PC-3 (cell line): Measurements from ENCODE around the gene SLC23A2. TPM values are rescaled to one million over a fixed set of nuclear protein-coding genes. Genes with fewer than 3 reads are reported as not detected.
"Not testable (repeated sequence)": the region's sequence is repeated elsewhere in the genome, so short reads cannot be mapped to it uniquely, and the experiment has no call there.

ENCODE experiments used
- ATAC-seq: fragments of 200-7000 bp; cut with Tn5 transposase; 2 replicates; pipeline ENCODE4 v1.9.1; 2020; ENCODE audit warnings: mild to moderate bottlenecking, moderate library complexity
- BruUV-seq: library from RNA; stranded (reverse); fragments of 400-500 nt; replicated peaks from 2 replicates; lab custom pipeline; 2021; lab: Mats Ljungman, UMichigan
- CTCF ChIA-PET: fragments of 300-600 bp; sonication (Branson Sonifier 250); formaldehyde crosslinking; loops from one replicate; lab custom pipeline; 2022; ENCODE audit warnings: antibody characterized with exemption; lab: Charles Lee
- POLR2A ChIA-PET: fragments of 300-600 bp; sonication (Branson Sonifier 250); formaldehyde crosslinking; loops from one replicate; lab custom pipeline; 2022; ENCODE audit warnings: antibody characterized with exemption; ENCODE audit not compliant: unreplicated experiment; lab: Charles Lee
- DNase-seq: peaks from one replicate; pipeline ENCODE4 v3.0.0-alpha.2; 2015
- H2AFZ ChIP-seq: fragments of 300-600 bp; sonication (generic); 2 replicates; pipeline ENCODE4 v1.6.0; 2016; ENCODE audit warnings: antibody characterized with exemption, low read length
- H3F3A ChIP-seq: fragments of 300-600 bp; sonication (generic); one replicate; pipeline ENCODE4 v1.6.0; 2017; ENCODE audit warnings: antibody characterized with exemption, low read length, control low read depth, mild to moderate bottlenecking; ENCODE audit not compliant: unreplicated experiment
- H3K27ac ChIP-seq: fragments of 300-600 bp; sonication (generic); 2 replicates; pipeline ENCODE4 v1.5.1; 2016; ENCODE audit warnings: mild to moderate bottlenecking, low read length
- H3K27me3 ChIP-seq: fragments of 300-600 bp; sonication (generic); 2 replicates; pipeline ENCODE4 v1.6.1; 2016; ENCODE audit warnings: low read length, mixed read lengths
- H3K36me3 ChIP-seq: fragments of 300-600 bp; sonication (generic); 2 replicates; pipeline ENCODE4 v1.6.1; 2016; ENCODE audit warnings: low read depth, mixed run types, low read length, mixed read lengths
- H3K4me1 ChIP-seq: fragments of 300-600 bp; sonication (generic); 2 replicates; pipeline ENCODE4 v1.5.1; 2016; ENCODE audit warnings: low read length; ENCODE audit not compliant: insufficient read depth
- H3K4me2 ChIP-seq: fragments of 300-600 bp; sonication (generic); 2 replicates; pipeline ENCODE4 v1.6.0; 2016; ENCODE audit warnings: low read length
- H3K4me3 ChIP-seq: fragments of 300-600 bp; sonication (generic); 2 replicates; pipeline ENCODE4 v1.5.1; 2016; ENCODE audit warnings: mild to moderate bottlenecking, low read length, mixed read lengths
- H3K79me2 ChIP-seq: fragments of 300-600 bp; sonication (generic); 2 replicates; pipeline ENCODE4 v1.6.1; 2017; ENCODE audit warnings: low read length, mixed read lengths
- H3K9ac ChIP-seq: fragments of 300-600 bp; sonication (generic); 2 replicates; pipeline ENCODE4 v1.6.0; 2016; ENCODE audit warnings: mild to moderate bottlenecking, low read length
- H3K9me2 ChIP-seq: fragments of 300-600 bp; sonication (generic); replicated peaks from 2 replicates; pipeline ENCODE4 v1.6.1; 2016; ENCODE audit warnings: mixed run types, low read length, mixed read lengths
- H3K9me3 ChIP-seq: fragments of 300-600 bp; sonication (generic); 2 replicates; pipeline ENCODE4 v1.6.1; 2016; ENCODE audit warnings: low read length, mixed read lengths
- H4K20me1 ChIP-seq: fragments of 300-600 bp; sonication (generic); 2 replicates; pipeline ENCODE4 v1.6.1; 2016; ENCODE audit warnings: low read length, mixed read lengths
- EZH2 ChIP-seq: fragments of 300-600 bp; sonication (generic); IDR thresholded peaks from one replicate; pipeline ENCODE4 v1.6.1; 2017; ENCODE audit warnings: antibody characterized with exemption, mild to moderate bottlenecking, low read length; ENCODE audit not compliant: unreplicated experiment
- EZH2phosphoT487 ChIP-seq: fragments of 300-600 bp; sonication (generic); IDR thresholded peaks from 2 replicates; pipeline ENCODE4 v1.6.1; 2018; ENCODE audit warnings: mild to moderate bottlenecking, antibody characterized with exemption, low read length, borderline replicate concordance
- intact Hi-C: fragments of 100-400 bp; cut with micrococcal nuclease; formaldehyde crosslinking; loops from 2 replicates; pipeline ENCODE4 v1.9.0; 2023
- total RNA-seq: library from RNA; depleted of rRNA; stranded (reverse); fragments of >200 nt; gene quantifications from 2 replicates; pipeline ENCODE4 v1.2.3, GENCODE V29; 2014
- TF ChIP-seq, protein P1 (sequence below): fragments of 300-600 bp; sonication (generic); conservative IDR thresholded peaks from 2 replicates; pipeline ENCODE4 v1.5.1; 2017; ENCODE audit warnings: antibody characterized with exemption, low read depth, mild to moderate bottlenecking, low read length

Gene SLC23A2
- total RNA-seq, 1 experiment from 2014 or later = 18.3 TPM

DNA sequence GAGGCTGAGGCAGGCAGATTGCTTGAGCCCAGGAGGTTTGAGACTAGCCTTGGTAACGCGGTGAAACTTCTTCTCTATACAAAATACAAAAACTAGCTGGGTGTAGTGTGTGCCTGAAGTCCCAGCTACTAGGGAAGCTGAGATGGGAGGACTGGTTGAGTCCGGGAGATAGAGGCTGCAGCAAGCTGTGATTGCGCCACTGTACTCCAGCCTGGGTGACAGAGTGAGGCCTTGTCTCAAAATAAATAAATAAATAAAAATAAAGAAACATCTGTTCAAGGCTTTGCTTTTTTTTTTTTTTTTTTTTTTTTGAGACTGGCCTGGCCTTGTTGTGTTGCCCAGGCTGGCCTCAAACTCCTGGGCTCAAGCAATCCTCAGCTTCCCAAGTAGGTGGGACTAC is 23.7 kb upstream of the SLC23A2 start:
- no peak for TF ChIP-seq EZH2
- no peak for TF ChIP-seq EZH2phosphoT487
- TF ChIP-seq, protein P1, sequence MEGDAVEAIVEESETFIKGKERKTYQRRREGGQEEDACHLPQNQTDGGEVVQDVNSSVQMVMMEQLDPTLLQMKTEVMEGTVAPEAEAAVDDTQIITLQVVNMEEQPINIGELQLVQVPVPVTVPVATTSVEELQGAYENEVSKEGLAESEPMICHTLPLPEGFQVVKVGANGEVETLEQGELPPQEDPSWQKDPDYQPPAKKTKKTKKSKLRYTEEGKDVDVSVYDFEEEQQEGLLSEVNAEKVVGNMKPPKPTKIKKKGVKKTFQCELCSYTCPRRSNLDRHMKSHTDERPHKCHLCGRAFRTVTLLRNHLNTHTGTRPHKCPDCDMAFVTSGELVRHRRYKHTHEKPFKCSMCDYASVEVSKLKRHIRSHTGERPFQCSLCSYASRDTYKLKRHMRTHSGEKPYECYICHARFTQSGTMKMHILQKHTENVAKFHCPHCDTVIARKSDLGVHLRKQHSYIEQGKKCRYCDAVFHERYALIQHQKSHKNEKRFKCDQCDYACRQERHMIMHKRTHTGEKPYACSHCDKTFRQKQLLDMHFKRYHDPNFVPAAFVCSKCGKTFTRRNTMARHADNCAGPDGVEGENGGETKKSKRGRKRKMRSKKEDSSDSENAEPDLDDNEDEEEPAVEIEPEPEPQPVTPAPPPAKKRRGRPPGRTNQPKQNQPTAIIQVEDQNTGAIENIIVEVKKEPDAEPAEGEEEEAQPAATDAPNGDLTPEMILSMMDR = no peak
- CTCF ChIA-PET = no interaction called here
- DNase-seq (no peak), ATAC-seq (no peak)
- intact Hi-C loops = no loop called here
- Histone ChIP-seq H3K4me3 (no peak overlapping the region), H3K27me3 (no peaks in the 10 kb centered on the region), H2AFZ (no peak overlapping the region), H3K4me2 (no peak overlapping the region), H3K9me2 (no peaks in the 10 kb centered on the region), H3K9ac (no peak overlapping the region), H3K27ac (no peak overlapping the region), H3K79me2 (no peaks in the 10 kb centered on the region), H3K36me3 (no peaks in the 10 kb centered on the region), H4K20me1 (no peaks in the 10 kb centered on the region), H3F3A (no peaks in the 10 kb centered on the region), H3K4me1 (peaks cover 6% of the 10 kb centered on the region; the same call in 1 of the 2 replicates), H3K9me3 (no peaks in the 10 kb centered on the region)
- POLR2A ChIA-PET = no interaction called here
- no TSS peak for BruUV-seq

DNA sequence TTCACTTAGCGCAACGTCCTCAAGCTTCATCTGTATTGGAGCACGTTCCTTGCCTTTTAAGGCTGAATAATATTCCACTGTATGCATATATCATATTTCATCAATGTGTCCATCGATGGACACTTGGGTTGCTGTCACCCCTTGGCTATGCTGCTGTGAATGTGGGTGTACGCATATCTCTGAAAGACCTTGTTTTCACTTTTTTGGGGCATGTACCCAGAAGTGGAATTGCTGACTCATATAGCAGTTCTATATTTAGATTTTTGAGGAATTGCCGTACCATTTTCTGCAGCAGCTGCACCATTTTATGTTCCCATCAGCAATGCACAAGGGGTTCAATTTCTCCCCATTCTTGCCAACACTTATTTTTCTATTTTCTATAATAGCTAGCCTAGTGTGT is 22.8 kb upstream of the SLC23A2 start:
- ChIA-PET POLR2A (no interaction called here), CTCF (no interaction called here)
- Histone ChIP-seq H3K9me2 (no peaks in the 10 kb centered on the region), H3K79me2 (no peaks in the 10 kb centered on the region), H3K4me3 (no peak overlapping the region), H3K4me2 (no peak overlapping the region), H3F3A (no peaks in the 10 kb centered on the region), H3K36me3 (no peaks in the 10 kb centered on the region), H3K27ac (no peak overlapping the region), H4K20me1 (no peaks in the 10 kb centered on the region), H3K9ac (no peak overlapping the region), H3K9me3 (no peaks in the 10 kb centered on the region), H3K27me3 (no peaks in the 10 kb centered on the region), H2AFZ (no peak overlapping the region), H3K4me1 (peaks cover 6% of the 10 kb centered on the region; the same call in 1 of the 2 replicates)
- DNase-seq = no peak
- no peak for ATAC-seq
- BruUV-seq = no TSS peak
- intact Hi-C loops = no loop called here
- TF ChIP-seq EZH2phosphoT487 = no peak
- TF ChIP-seq EZH2 = no peak
- TF ChIP-seq, protein P1 = no peak

DNA sequence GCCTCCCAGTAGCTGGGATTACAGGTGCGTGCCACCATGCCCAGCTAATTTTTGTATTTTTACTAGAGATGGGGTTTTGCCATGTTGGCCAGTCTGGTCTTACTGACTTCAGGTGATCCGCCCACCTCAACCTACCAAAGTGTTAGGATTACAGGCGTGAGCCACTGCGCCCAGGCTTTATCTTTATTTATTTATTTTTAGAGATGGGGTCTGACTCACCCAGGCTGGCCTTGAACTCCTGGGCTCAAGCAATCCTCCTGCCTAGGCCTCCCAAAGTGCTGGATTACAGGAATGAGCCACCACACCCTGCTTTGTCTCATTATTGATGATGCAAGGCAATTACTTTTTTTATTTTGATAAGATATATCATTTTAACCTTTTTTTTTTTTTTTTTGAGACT is 21.9 kb upstream of the SLC23A2 start:
- H4K20me1 ChIP-seq, H3K4me2 ChIP-seq, CTCF ChIA-PET, H3K36me3 ChIP-seq, H3K27me3 ChIP-seq, H3K9ac ChIP-seq, BruUV-seq, H3K4me3 ChIP-seq, POLR2A ChIA-PET, H3K9me2 ChIP-seq, H3K9me3 ChIP-seq, H3K27ac ChIP-seq, H3K4me1 ChIP-seq, H3K79me2 ChIP-seq, intact Hi-C loops, H2AFZ ChIP-seq, ATAC-seq, H3F3A ChIP-seq, DNase-seq: not testable (repeated sequence)
